Stimulated activated CD4-positive, alpha-beta T cell treated with anti-CD3 and anti-CD28 coated beads, TNF-alpha, amount 100 ng/mL, for 24 hours (primary cell): Measurements from ENCODE around the gene ADGRL3.
"Not testable (repeated sequence)": the region's sequence is repeated elsewhere in the genome, so short reads cannot be mapped to it uniquely, and the experiment has no call there.

Experiments
- DNase-seq, 3 experiments: peaks; one replicate each; pipeline ENCODE4 v3.0.0-alpha.2; 2020; ENCODE audit warnings: low read depth in 3 of 3

The ADGRL3 gene

GRCh38 chr4:61896634-61897033 is 696.5 kb downstream of the ADGRL3 start:
- DNase-seq, result no peak

- no peak for DNase-seq
Measured at GRCh38 chr4:61909031-61909430, 708.9 kb downstream of the ADGRL3 start.

- DNase-seq, result no peak
Measured at GRCh38 chr4:61911313-61911756, 711.2 kb downstream of the ADGRL3 start.

GRCh38 chr4:61913619-61914018 is 713.5 kb downstream of the ADGRL3 start:
- DNase-seq, result no peak

GRCh38 chr4:61915501-61915900 is 715.4 kb downstream of the ADGRL3 start:
- DNase-seq, result no peak

- DNase-seq, result no peak
Measured at GRCh38 chr4:61918507-61918906, 718.4 kb downstream of the ADGRL3 start.

- DNase-seq, result no peak
Measured at GRCh38 chr4:61918987-61919386, 718.9 kb downstream of the ADGRL3 start.

GRCh38 chr4:61919561-61919960 is 719.4 kb downstream of the ADGRL3 start:
- no peak for DNase-seq

- no peak for DNase-seq
Measured at GRCh38 chr4:61921920-61922319, 721.8 kb downstream of the ADGRL3 start.

GRCh38 chr4:61922766-61923165 is 722.6 kb downstream of the ADGRL3 start:
- no peak for DNase-seq

GRCh38 chr4:61923179-61923578 is 723.1 kb downstream of the ADGRL3 start:
- DNase-seq, result no peak

GRCh38 chr4:61924131-61924530 is 724.0 kb downstream of the ADGRL3 start:
- DNase-seq, result no peak

- no peak for DNase-seq
Measured at GRCh38 chr4:61933527-61933926, 733.4 kb downstream of the ADGRL3 start.

- DNase-seq, result no peak
Measured at GRCh38 chr4:61934198-61934597, 734.1 kb downstream of the ADGRL3 start.

GRCh38 chr4:61938250-61938846 is 738.2 kb downstream of the ADGRL3 start:
- no peak for DNase-seq

- no peak for DNase-seq
Measured at GRCh38 chr4:61950625-61951024, 750.5 kb downstream of the ADGRL3 start.

GRCh38 chr4:61953386-61953785 is 753.3 kb downstream of the ADGRL3 start:
- no peak for DNase-seq

- DNase-seq, result no peak
Measured at GRCh38 chr4:61958591-61958990, 758.5 kb downstream of the ADGRL3 start.

GRCh38 chr4:61959087-61959486 is 759.0 kb downstream of the ADGRL3 start:
- no peak for DNase-seq

- no peak for DNase-seq
Measured at GRCh38 chr4:61984260-61984909, 784.3 kb downstream of the ADGRL3 start.

GRCh38 chr4:61985426-61985825 is 785.3 kb downstream of the ADGRL3 start:
- DNase-seq, result no peak

- DNase-seq, result not testable (repeated sequence)
Measured at GRCh38 chr4:61986929-61987328, 786.8 kb downstream of the ADGRL3 start.

GRCh38 chr4:61992351-61992750 is 792.2 kb downstream of the ADGRL3 start:
- no peak for DNase-seq

- no peak for DNase-seq
Measured at GRCh38 chr4:61994036-61994435, 793.9 kb downstream of the ADGRL3 start.
